Neuronal stem cell (in vitro differentiated cells): ENCODE results near the gene FAM83F.

Experiments
- DNase-seq: peaks from one replicate; pipeline ENCODE4 v3.0.0-alpha.2; 2013; ENCODE audit warnings: low spot score
- H2AFZ ChIP-seq: one replicate; pipeline ENCODE4 v1.6.1; 2013; ENCODE audit warnings: mild to moderate bottlenecking, low read length, inconsistent platforms
- H2AK5ac ChIP-seq: 2 replicates; pipeline ENCODE4 v1.6.1; 2013; ENCODE audit warnings: low read depth, mild to moderate bottlenecking, inconsistent platforms, low read length, moderate library complexity, mixed read lengths
- H2BK120ac ChIP-seq: 2 replicates; pipeline ENCODE4 v1.6.1; 2013; ENCODE audit warnings: low read depth, mild to moderate bottlenecking, inconsistent platforms, low read length, moderate library complexity, mixed read lengths
- H2BK12ac ChIP-seq: one replicate; pipeline ENCODE4 v1.6.1; 2013; ENCODE audit warnings: low read length, inconsistent platforms
- H2BK15ac ChIP-seq: 2 replicates; pipeline ENCODE4 v1.6.1; 2013; ENCODE audit warnings: mild to moderate bottlenecking, low read length, inconsistent platforms, mixed read lengths
- H2BK5ac ChIP-seq: one replicate; pipeline ENCODE4 v1.6.1; 2013; ENCODE audit warnings: inconsistent platforms, mild to moderate bottlenecking, low read length, moderate library complexity
- H3K14ac ChIP-seq: one replicate; pipeline ENCODE4 v1.6.1; 2013; ENCODE audit warnings: low read length, inconsistent platforms
- H3K18ac ChIP-seq: 2 replicates; pipeline ENCODE4 v1.6.1; 2013; ENCODE audit warnings: low read length, inconsistent platforms
- H3K23ac ChIP-seq: 2 replicates; pipeline ENCODE4 v1.6.1; 2013; ENCODE audit warnings: low read depth, mild to moderate bottlenecking, mixed read lengths, low read length, inconsistent platforms; ENCODE audit not compliant: poor library complexity
- H3K27ac ChIP-seq: replicated peaks from 3 replicates; pipeline ENCODE4 v1.5.1; 2013; ENCODE audit warnings: low read length, inconsistent platforms
- H3K27me3 ChIP-seq, 3 experiments: 2 replicates each; pipeline ENCODE4 v1.6.1; 2013; ENCODE audit warnings: low read length in 3 of 3, mild to moderate bottlenecking in 2 of 3, inconsistent platforms in 1 of 3, low read depth in 1 of 3, mixed read lengths in 1 of 3, moderate library complexity in 1 of 3; ENCODE audit not compliant: control insufficient read depth in 3 of 3, insufficient read depth in 3 of 3
- H3K36me3 ChIP-seq, 2 donors: replicated peaks in 1 of 2; 2 replicates each; pipeline ENCODE4 v1.6.1; 2013; ENCODE audit warnings: low read length in 2 of 2; ENCODE audit not compliant: control insufficient read depth in 2 of 2, insufficient read depth in 2 of 2
- H3K4ac ChIP-seq: 2 replicates; pipeline ENCODE4 v1.6.1; 2013; ENCODE audit warnings: inconsistent platforms, mild to moderate bottlenecking, low read length, moderate library complexity
- H3K4me1 ChIP-seq, 2 donors: 1 replicate in 1 of 2; 2 replicates in 1 of 2; pipeline ENCODE4 v1.6.1; 2013; ENCODE audit warnings: low read length in 2 of 2, low read depth in 1 of 2; ENCODE audit not compliant: control insufficient read depth in 2 of 2, insufficient read depth in 1 of 2
- H3K4me2 ChIP-seq: one replicate; pipeline ENCODE4 v1.6.1; 2013; ENCODE audit warnings: mild to moderate bottlenecking, low read length, inconsistent platforms; ENCODE audit not compliant: insufficient read depth, poor library complexity, severe bottlenecking
- H3K4me3 ChIP-seq, 2 donors: 2 replicates each; pipeline ENCODE4 v1.5.1; 2013; ENCODE audit warnings: low read length in 2 of 2, mild to moderate bottlenecking in 2 of 2, inconsistent platforms in 1 of 2, moderate library complexity in 1 of 2
- H3K79me1 ChIP-seq: one replicate; pipeline ENCODE4 v1.6.1; 2013; ENCODE audit warnings: low read depth, mild to moderate bottlenecking, inconsistent platforms, low read length, moderate library complexity
- H3K9ac ChIP-seq: one replicate; pipeline ENCODE4 v1.6.1; 2013; ENCODE audit warnings: mild to moderate bottlenecking, low read depth, low read length, inconsistent platforms; ENCODE audit not compliant: poor library complexity
- H3K9me3 ChIP-seq, 2 donors: replicated peaks in 1 of 2; 2 replicates each; pipeline versions ENCODE3 to v1.6.1; 2013; ENCODE audit warnings: low read length in 2 of 2, mild to moderate bottlenecking in 2 of 2, inconsistent platforms in 1 of 2, low read depth in 1 of 2, mixed read lengths in 1 of 2, moderate library complexity in 1 of 2; ENCODE audit not compliant: control insufficient read depth in 2 of 2, insufficient read depth in 1 of 2
- H4K8ac ChIP-seq: one replicate; pipeline ENCODE4 v1.6.1; 2013; ENCODE audit warnings: low read depth, mild to moderate bottlenecking, inconsistent platforms, low read length, moderate library complexity
- H4K91ac ChIP-seq: one replicate; pipeline ENCODE4 v1.6.1; 2013; ENCODE audit warnings: low read length, low read depth, mild to moderate bottlenecking, inconsistent platforms; ENCODE audit not compliant: poor library complexity
- WGBS, 2 donors: extraction: QIAGEN DNeasy Blood & Tissue Kit; methylation state at CpG; one replicate each; pipeline ENCODE4 v1.1.7; 2013; ENCODE audit warnings: missing lambda C conversion rate in 2 of 2, mixed read lengths in 1 of 2; ENCODE audit not compliant: insufficient read length in 2 of 2, insufficient replicate concordance in 1 of 2; ENCODE audit errors: extremely low coverage in 2 of 2; 5-methylcytosine and 5-hydroxymethylcytosine counted together

FAM83F gene

GRCh38 chr22:40077646-40078016, 82.9 kb downstream of the FAM83F start:
- no peak overlapping the region for H2BK120ac ChIP-seq
- H3K36me3 ChIP-seq: no peaks in the 10 kb centered on the region
- no peak overlapping the region for H3K14ac ChIP-seq
- no peak overlapping the region for H2AK5ac ChIP-seq
- no peak overlapping the region for H4K91ac ChIP-seq
- no peak overlapping the region for H2AFZ ChIP-seq
- no peak overlapping the region for H3K4ac ChIP-seq
- H3K23ac ChIP-seq: no peak overlapping the region
- H3K27ac ChIP-seq: no peak overlapping the region
- peaks cover 4 to 8% of the 10 kb centered on the region in 2 donors for H3K4me1 ChIP-seq
- H3K4me3 ChIP-seq: no peak overlapping the region
- WGBS, 2 donors: no CpG with 5 or more reads among the region's 1 CpG
- H3K9me3 ChIP-seq: no peaks in the 10 kb centered on the region
- no peak overlapping the region for H3K18ac ChIP-seq
- H3K4me2 ChIP-seq: no peak overlapping the region
- no peak overlapping the region for H4K8ac ChIP-seq
- H3K27me3 ChIP-seq: no peaks in the 10 kb centered on the region
- H3K9ac ChIP-seq: no peak overlapping the region
- no peak overlapping the region for H2BK5ac ChIP-seq
- H3K79me1 ChIP-seq: no peaks in the 10 kb centered on the region
- H2BK15ac ChIP-seq: no peak overlapping the region
- DNase-seq: no peak
- no peak overlapping the region for H2BK12ac ChIP-seq

GRCh38 chr22:40081662-40082061, 86.9 kb downstream of the FAM83F start:
- no CpG with 5 or more reads among the region's 5 CpGs for WGBS, 2 donors
- Histone ChIP-seq H3K9me3 (peaks cover 0 to 4% of the 10 kb centered on the region in 2 donors), H4K8ac (no peak overlapping the region)

GRCh38 chr22:40082184-40082583, 87.4 kb downstream of the FAM83F start:
- no peaks in the 10 kb centered on the region for H3K27me3 ChIP-seq
- H2BK5ac ChIP-seq: no peak overlapping the region
- H3K9me3 ChIP-seq: peaks cover 0 to 4% of the 10 kb centered on the region in 2 donors
- no peak overlapping the region for H2BK120ac ChIP-seq
- no peaks in the 10 kb centered on the region for H3K36me3 ChIP-seq
- DNase-seq: no peak
- no peak overlapping the region for H4K8ac ChIP-seq
- no peak overlapping the region for H3K9ac ChIP-seq
- H2AFZ ChIP-seq: no peak overlapping the region
- no peak overlapping the region for H3K23ac ChIP-seq
- H2BK15ac ChIP-seq: no peak overlapping the region
- no peak overlapping the region for H3K14ac ChIP-seq
- H3K79me1 ChIP-seq: peaks cover 3% of the 10 kb centered on the region
- H3K4ac ChIP-seq: no peak overlapping the region
- H3K4me2 ChIP-seq: no peak overlapping the region
- no peak overlapping the region for H2AK5ac ChIP-seq
- no peak overlapping the region for H4K91ac ChIP-seq
- no peak overlapping the region for H2BK12ac ChIP-seq
- peaks cover 2 to 5% of the 10 kb centered on the region in 2 donors for H3K4me1 ChIP-seq
- no peak overlapping the region for H3K4me3 ChIP-seq
- WGBS, 2 donors: no CpG with 5 or more reads among the region's 1 CpG
- no peak overlapping the region for H3K18ac ChIP-seq
- H3K27ac ChIP-seq: no peak overlapping the region

More at GRCh38 chr22:40081662-40082061, 86.9 kb downstream of the FAM83F start:
- H3K4me3 ChIP-seq: no peak overlapping the region
- no peaks in the 10 kb centered on the region for H3K27me3 ChIP-seq
- H2BK12ac ChIP-seq: no peak overlapping the region
- no peak overlapping the region for H3K4ac ChIP-seq
- H2AK5ac ChIP-seq: no peak overlapping the region
- no peak overlapping the region for H3K4me2 ChIP-seq
- DNase-seq: no peak
- peaks cover 3% of the 10 kb centered on the region for H3K79me1 ChIP-seq
- H2BK15ac ChIP-seq: no peak overlapping the region
- H3K23ac ChIP-seq: no peak overlapping the region
- H3K14ac ChIP-seq: no peak overlapping the region
- H2BK5ac ChIP-seq: no peak overlapping the region
- H3K4me1 ChIP-seq: peaks cover 4 to 5% of the 10 kb centered on the region in 2 donors
- H3K27ac ChIP-seq: no peak overlapping the region
- no peaks in the 10 kb centered on the region for H3K36me3 ChIP-seq
- no peak overlapping the region for H2BK120ac ChIP-seq
- H4K91ac ChIP-seq: no peak overlapping the region
- no peak overlapping the region for H3K9ac ChIP-seq
- H2AFZ ChIP-seq: no peak overlapping the region
- H3K18ac ChIP-seq: no peak overlapping the region

GRCh38 chr22:40083794-40084193, 89.0 kb downstream of the FAM83F start:
- Histone ChIP-seq H3K18ac (no peak overlapping the region), H2BK120ac (no peak overlapping the region), H4K91ac (no peak overlapping the region), H2BK12ac (no peak overlapping the region), H2AFZ (no peak overlapping the region), H3K23ac (no peak overlapping the region), H2AK5ac (no peak overlapping the region), H3K9ac (no peak overlapping the region), H3K79me1 (peaks cover 3% of the 10 kb centered on the region), H3K36me3 (no peaks in the 10 kb centered on the region), H3K4me1 (peaks cover 1 to 5% of the 10 kb centered on the region in 2 donors), H3K9me3 (peaks cover 0 to 4% of the 10 kb centered on the region in 2 donors), H3K4ac (no peak overlapping the region), H3K27me3 (no peaks in the 10 kb centered on the region), H3K4me3 (no peak overlapping the region), H2BK5ac (no peak overlapping the region), H3K14ac (no peak overlapping the region), H3K27ac (no peak overlapping the region), H2BK15ac (no peak overlapping the region), H4K8ac (no peak overlapping the region), H3K4me2 (no peak overlapping the region)
- no CpG with 5 or more reads among the region's 3 CpGs for WGBS, 2 donors
- DNase-seq: no peak
